D721Med (cell line): Measurements from ENCODE around the gene OR14I1.

Experiments used
- DNase-seq: peaks from one replicate; pipeline ENCODE4 v3.0.0; 2011; ENCODE audit warnings: low spot score; ENCODE audit not compliant: insufficient read length
- FAIRE-seq: peaks from 2 replicates; lab custom pipeline; 2011; peaks lifted over from hg19 to GRCh38; lab: Jason Lieb, UNC
- TF ChIP-seq, protein P1 (sequence below): IDR thresholded peaks from 2 replicates; pipeline ENCODE4 v1.5.1; 2012; ENCODE audit warnings: mild to moderate bottlenecking, control low read depth; ENCODE audit not compliant: insufficient read depth; ENCODE audit errors: missing control alignments

Gene OR14I1

DNA sequence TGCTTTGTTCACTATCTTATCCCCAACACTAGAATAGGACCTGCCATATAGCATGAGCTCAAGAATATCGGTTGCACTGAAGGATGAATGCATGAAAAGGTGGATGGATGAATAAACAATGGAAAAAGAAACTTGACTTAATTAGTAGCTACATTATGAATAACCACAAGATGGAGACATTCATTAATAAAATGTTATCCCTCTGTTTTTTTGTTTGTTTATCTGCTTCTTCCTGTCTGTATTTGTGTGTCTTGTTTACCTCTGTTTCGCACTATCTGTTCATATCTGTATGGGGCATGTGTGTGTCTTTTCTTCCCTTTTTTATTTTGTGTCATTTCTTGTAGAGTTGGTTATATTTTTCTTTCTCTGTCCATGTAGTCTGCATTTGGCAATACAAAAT is 1.1 kb upstream of the OR14I1 start:
- DNase-seq, result no peak
- TF ChIP-seq, protein P1, sequence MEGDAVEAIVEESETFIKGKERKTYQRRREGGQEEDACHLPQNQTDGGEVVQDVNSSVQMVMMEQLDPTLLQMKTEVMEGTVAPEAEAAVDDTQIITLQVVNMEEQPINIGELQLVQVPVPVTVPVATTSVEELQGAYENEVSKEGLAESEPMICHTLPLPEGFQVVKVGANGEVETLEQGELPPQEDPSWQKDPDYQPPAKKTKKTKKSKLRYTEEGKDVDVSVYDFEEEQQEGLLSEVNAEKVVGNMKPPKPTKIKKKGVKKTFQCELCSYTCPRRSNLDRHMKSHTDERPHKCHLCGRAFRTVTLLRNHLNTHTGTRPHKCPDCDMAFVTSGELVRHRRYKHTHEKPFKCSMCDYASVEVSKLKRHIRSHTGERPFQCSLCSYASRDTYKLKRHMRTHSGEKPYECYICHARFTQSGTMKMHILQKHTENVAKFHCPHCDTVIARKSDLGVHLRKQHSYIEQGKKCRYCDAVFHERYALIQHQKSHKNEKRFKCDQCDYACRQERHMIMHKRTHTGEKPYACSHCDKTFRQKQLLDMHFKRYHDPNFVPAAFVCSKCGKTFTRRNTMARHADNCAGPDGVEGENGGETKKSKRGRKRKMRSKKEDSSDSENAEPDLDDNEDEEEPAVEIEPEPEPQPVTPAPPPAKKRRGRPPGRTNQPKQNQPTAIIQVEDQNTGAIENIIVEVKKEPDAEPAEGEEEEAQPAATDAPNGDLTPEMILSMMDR, result no peak

DNA sequence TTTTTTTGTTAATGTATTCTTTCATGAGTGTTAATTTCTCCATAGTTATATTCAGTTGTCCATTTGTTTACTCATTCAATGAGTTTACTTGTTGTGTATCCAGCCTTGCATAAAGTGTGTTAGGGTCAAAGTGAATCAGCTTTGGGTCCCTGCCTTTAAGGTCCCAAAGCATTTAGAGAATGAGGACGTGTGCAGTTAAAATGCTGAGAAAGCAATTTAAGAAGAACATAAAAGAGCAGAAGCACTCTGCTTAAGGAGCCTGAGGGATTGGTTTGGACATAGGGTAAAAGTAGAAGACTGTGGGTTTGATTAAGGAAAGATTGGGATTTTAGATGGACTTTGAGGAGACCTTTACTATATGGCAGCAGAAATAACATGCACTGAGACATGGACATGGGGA is 3.5 kb downstream of the OR14I1 start:
- no peak for FAIRE-seq
- no peak for DNase-seq
- TF ChIP-seq, protein P1, result no peak

More for the DNA sequence above, 1.1 kb upstream of the OR14I1 start:
- no peak for FAIRE-seq

DNA sequence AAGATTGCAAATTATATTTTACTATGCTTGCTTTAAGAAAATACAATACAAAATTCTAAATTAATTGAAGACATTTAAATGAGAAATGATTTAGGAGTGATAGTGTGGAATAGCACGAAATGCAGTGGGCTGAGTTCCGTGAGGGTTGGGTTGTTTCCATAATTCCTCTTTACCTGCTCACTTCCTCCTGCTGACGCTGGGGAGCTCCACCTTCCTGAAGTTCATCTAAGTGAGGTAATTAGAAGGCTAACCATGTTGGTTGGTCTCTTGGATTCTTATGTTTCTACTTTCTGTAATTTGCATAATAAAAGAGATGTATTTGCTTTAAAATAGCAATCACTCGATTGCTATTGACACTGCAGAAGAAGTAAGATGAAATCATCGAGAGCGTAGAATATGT is 4.7 kb downstream of the OR14I1 start:
- DNase-seq (no peak), FAIRE-seq (no peak)
- TF ChIP-seq, protein P1, result no peak

DNA sequence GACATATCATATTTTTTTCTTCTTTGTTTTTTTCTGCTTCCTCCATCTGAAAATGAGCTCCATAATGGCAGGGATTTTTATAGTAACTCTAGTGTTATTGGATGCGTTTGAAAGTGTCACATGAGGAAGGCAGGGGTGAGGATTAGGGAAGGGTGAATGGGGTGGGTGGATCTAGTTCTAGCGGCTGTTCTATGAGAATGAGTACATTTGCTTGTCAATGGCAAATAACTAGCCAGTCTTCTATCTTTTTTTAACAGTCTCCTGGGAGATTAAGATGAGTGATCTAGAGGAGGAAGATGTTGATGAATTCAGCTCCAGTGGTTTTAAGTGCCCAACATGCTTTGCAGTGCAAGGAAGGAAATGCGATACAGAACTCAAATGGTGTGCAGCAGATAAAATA is 5.8 kb downstream of the OR14I1 start:
- FAIRE-seq, result no peak
- TF ChIP-seq, protein P1, result no peak
- DNase-seq, result no peak

DNA sequence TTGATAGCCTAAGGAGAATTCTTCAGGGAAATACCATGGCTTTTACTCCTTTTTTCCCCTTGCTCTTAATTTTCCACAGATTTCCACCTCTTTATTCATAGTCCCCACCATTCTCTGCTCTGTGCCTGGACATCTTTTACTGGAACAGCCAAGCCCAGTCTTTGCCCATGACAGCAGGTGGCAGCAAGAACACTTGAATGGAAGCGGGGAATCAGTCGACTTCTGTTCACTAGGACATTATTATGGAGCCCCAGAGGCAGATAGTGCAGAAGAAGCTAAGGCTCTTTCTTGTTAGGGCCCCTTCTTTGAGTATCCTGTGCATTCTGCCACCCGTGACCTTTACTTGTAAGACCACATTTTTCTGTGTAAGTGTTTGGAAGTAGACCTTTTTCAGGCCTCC is 6.3 kb downstream of the OR14I1 start:
- DNase-seq (no peak), FAIRE-seq (no peak)
- TF ChIP-seq, protein P1, result no peak

DNA sequence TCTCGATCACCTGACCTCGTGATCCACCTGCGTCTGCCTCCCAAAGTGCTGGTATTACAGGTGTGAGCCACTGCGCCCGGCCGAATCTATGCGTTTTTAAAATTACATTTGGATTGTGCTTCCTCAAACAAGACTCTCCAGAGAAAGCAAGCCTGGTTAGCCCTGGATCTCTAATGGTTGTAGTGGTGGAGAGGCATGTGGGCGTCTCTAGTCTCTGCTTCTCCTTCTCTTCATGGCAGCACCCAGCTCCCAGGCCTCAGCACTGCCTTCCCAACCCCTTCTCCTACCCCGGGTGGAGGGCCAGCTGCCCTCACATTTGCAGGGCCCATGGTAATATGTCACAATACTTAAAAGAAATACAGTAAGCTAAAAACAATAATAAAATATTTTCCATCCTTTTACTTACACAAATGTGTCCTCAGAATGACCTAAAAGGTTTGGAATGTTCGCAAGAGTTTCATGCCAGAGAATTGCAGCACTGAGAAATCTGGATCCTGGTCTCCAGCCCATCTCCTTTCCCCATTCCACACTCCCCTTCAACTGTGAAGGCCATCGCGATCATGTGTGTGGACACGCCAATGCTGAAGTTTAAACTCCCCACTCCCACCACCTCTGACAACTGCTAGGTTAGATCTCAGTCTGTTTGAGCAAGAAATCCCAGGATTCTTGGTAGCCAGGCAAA is 7.0 kb downstream of the OR14I1 start:
- TF ChIP-seq, protein P1, result no peak
- DNase-seq, result no peak
- FAIRE-seq, result no peak

DNA sequence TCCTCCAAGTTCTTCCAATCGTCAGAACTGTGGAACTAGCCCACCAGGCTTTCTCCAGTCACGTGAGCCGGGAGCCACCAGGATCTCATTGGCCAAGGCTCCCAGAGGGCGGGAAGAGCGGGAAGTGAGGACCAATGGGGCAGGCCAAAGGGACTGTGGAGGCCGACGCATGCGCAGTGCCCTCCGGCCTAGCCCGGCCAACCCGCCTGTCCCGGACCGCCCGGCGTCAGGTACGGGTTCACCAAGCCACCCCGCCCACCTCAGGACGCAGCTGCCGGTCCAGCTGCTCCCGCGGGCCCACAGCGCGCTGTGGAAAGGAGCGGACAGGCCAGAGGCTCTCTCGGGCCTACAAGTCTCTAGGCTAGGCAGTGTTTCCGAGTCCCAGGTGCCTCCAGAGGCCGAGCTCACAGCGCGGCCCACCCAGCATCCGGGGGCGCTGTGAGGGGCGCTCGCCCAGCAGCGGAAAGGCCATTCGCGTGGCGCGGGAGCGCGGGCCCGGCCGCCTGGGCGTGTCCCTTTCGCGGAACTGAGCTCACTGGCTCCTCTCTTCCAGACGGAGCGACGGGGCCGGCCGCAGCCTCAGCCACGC is 10.9 kb downstream of the OR14I1 start:
- TF ChIP-seq, protein P1, result no peak
- DNase-seq (no peak), FAIRE-seq (no peak)
